Left cardiac atrium (tissue), 4 donors: ENCODE data around the gene CAMSAP2. TPM values are rescaled to one million over a fixed set of nuclear protein-coding genes. Genes with fewer than 3 reads are reported as not detected.
"Not testable (repeated sequence)": the region's sequence is repeated elsewhere in the genome, so short reads cannot be mapped to it uniquely, and the experiment has no call there.

ENCODE experiments used
- ATAC-seq, 2 donors: fragments of 200-7000 bp; cut with Tn5 transposase; one replicate each; pipeline ENCODE4 v1.9.1; 2020; ENCODE audit warnings: mild to moderate bottlenecking in 2 of 2, moderate library complexity in 2 of 2
- DNase-seq: peaks from one replicate; pipeline ENCODE4 v3.0.0-alpha.2; 2020
- intact Hi-C, 2 donors: fragments of 100-400 bp; cut with DNase I; formaldehyde crosslinking; loops; one replicate each; pipeline versions ENCODE4 v1.14.1 to v1.15.1; 2022 to 2023
- total RNA-seq, 2 donors: library from RNA; stranded (reverse); fragmentation: NEBNext Ultra II Directional; extraction: Animal tissue kit (Norgen Biotek cat#: 25700); gene quantifications; one replicate each; pipeline ENCODE4 v1.2.1, GENCODE V29; 2021
- donor health status: DM: no; HTN: yes; CAD: no.
- donor health status: DM: no; HTN: yes; CAD: no; lungs with severe emphysema.
- donor health status: DM: yes; HTN: yes; CAD: no.
- donor health status: Dilated cardiomyopathy.

CAMSAP2 gene
- total RNA-seq, 2 donors from 2014 or later: 32.1 to 40.9 TPM

DNA sequence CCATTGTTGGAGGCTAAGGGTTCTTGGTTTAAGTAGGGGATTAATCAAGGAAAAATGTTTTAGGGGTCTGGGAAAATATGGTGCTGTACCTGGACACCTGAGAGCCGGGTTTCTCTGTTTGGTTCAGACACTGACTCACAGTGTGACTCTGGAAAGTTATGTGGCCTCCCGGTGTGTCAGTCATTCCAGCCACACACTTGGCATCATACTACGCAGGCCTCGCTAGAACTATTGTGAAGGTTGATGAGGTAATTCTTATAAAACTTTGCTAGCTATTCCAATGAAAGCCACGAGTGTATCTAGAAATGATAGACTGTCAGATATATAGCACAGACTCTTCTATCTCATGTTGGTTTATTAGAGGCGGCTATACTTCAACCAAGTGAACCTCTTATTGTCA, 4.8 kb upstream of the CAMSAP2 start:
- no peak for ATAC-seq
- intact Hi-C loops: no loop called here
- no peak for DNase-seq

DNA sequence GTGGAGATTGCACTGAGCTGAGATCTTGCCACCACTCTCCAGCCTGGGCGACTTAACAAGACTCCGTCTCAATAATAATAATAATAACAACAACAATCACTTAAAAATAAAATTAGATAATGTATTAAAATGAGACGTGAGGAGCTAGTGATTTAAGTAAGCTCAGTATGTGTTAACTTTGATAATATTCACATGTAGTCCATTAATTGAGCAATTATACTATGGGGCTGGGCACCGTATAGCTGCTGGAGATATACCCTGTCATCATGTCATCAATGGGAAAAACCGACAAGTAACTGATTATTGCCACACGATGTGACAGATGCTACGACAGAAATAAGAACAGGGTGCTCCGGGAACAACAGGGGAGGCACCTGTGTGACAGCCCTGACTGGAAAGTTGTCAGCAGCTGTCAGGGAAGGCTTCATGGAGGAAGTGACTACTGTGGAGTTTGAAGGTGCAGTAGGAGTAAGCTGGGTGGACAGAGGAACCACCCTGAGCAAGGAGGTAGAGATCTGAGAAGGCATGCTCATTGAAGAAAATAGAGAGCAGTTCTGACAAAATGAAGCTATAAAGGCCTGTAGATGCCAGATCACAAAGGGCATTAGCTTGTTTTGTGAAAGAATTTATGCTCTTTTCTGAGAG, 924 bp upstream of the CAMSAP2 start:
- DNase-seq (no peak), ATAC-seq (no peak)
- intact Hi-C loops: no loop called here

DNA sequence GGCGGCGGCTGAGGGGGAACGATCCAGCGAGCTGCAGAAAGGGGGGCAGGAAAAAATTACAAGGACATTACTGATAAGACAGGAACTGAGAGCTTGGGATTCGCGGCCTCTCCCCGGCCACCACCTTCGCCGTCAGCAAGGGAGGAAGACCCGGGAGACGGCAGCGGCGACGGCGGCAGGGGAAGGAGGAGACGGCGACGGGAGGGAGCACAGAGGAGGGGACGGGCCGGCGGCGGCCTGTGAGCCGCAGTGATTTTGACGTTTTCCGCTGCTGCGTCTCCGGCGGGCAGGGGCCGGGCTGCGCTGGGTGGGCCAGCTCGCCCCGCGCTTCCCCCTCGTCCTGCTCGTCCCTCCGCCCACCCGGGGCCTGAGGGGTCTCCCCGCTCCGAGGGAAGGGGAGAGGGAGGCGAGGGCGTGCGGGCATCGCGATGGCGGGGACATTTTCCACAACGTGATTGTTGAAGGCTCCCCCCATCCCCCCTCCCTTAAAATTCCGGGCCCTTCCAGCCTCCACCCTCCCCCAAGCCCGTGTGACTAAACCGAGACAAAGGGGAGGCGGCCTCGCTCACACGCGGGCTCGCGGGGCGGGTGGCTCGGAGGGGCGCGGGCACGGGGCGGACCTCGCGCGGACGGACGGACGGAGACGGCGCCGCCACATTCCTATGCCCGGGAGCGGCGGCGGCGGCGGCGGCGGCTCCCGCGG, 407 bp downstream of the CAMSAP2 start:
- DNase-seq: peak; percentile 88
- intact Hi-C loops: loop anchor here in 1 of 2 donors (1.0 kb wide), 1 partner anchor 70 kb away; the partner anchor contains the start of gene DDX59
- ATAC-seq: peak; percentile 90 to 93

DNA sequence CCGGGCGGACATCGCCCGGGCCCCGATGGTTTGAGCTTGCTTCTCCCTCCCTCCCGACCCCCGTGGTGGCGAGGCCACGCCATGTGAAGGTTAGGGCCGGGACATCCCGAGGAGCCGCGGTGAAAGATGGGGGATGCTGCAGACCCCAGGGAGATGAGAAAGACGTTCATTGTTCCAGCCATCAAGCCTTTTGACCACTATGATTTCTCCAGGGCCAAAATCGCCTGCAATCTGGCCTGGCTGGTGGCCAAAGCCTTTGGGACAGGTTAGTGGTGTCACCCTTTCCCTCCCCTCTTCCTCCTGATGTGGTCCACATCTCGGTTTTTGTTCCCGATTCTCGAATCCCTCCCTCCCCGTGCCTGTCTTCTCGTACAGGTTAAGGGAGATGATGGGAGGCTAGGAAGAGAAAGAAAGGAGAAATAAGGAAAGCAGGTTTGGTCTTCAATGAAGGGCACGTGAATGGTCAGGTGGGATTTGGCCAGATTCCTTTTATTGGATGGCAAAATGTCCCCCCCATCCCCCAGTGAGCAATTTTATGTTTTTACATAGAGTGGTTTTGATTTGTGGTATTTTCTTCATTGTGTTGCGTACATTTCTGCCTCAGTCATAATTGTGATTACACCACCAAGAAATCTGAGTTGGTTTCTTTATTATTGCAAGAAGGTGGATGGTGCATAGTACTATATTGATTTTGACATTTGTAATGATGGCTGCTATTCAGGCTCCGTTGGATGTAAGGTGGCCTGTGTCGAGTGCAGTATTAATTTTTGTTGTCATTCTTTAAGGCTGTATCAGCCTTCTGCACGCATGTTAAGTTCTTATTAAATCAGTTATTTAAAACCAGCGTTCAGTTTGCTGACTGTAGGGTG, 1.2 kb downstream of the CAMSAP2 start:
- ATAC-seq (no peak), DNase-seq (peak; percentile 53)
- intact Hi-C loops: loop anchor here in 1 of 2 donors (1.0 to 5.0 kb wide), 3 partner anchors 39 to 71 kb away; partner anchors contain the start of gene DDX59

DNA sequence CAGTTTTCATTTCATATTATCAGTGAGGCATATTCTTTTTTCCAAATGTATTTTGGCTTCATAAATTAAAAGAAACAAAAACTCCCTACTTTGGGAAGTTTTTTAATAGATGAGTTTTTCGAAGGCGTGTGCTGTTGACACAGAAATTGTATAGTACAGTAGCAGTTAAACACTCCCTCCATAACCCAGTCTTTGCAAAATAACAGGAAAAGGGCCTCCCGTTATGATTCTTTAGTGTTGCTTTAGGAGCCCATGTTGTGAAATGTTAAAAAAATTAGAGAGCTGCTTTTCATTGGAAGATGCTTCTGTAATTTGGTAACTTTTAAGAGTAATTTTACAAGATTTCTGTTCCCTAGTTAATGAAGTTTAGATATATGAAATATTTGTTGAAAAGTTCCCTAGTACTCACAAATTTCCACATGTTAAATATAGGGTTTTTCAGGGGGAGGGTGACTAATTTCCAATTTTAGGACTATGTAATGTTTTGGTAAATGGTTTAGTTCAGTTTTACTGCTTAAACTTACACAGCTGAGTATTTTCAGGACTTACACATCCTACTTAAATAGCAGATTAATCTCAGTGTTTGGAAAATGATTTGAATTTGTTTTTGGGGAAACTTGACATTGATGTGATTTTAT, 2.0 kb downstream of the CAMSAP2 start:
- DNase-seq: no peak
- intact Hi-C loops: loop anchor here in 1 of 2 donors (2.0 to 5.0 kb wide), 2 partner anchors 38 to 52 kb away; no protein-coding TSS in a partner anchor
- no peak for ATAC-seq

DNA sequence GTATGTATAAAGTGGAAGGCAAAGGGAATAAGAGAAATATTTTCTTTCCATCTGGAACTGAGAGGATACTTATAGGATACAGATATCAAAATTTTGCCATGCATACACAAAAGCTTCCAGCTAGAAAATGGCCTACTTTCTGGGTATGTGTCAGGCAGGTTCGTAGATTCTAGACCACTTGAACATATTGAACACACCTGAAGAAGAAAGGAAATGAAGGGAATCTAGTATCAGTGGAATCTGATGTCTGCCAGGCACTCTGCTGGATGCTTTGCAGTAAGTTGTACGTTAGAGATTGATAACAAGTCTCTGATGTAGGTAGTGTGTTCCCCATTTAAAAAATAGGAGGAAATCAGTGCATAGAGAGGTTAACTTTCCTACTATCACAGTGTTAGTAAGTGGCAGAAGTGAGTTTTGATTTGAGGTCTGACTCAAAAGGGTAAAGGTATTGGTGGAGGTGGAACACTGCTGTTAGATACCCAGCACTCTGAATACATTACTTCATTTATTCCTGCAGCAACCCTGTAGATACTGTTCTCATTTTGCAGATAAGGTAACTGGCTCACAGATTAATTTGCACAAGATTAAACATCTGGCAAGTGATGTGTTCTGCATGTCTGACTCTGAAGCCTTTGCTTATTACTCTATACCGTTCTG, 3.0 kb downstream of the CAMSAP2 start:
- DNase-seq (no peak), ATAC-seq (no peak)
- intact Hi-C loops: loop anchor here in 1 of 2 donors (2.0 to 5.0 kb wide), 2 partner anchors 37 to 51 kb away; no protein-coding TSS in a partner anchor

DNA sequence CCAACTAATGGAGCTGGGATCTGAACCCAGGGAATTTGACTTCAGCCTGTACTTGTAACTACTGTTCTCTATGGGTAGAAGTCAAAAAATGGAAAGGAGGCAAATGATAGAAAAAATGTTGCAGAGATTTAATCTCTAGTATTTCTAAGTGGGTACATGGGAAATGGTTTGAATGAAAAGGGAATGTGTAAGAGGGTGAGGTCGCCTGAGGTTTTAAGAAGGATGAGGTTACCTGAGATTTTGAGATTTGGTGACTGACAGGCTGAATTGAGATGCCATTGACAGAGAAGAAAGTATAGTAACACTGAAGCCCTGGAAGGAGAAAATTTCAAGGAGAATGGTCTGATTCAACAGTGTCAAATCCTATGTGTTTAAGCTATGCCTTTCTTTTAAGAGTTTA, 5.5 kb downstream of the CAMSAP2 start:
- intact Hi-C loops: loop anchor here in 1 of 2 donors (5.0 kb wide), 1 partner anchor 48 kb away; no protein-coding TSS in a partner anchor
- DNase-seq: no peak
- ATAC-seq: no peak

DNA sequence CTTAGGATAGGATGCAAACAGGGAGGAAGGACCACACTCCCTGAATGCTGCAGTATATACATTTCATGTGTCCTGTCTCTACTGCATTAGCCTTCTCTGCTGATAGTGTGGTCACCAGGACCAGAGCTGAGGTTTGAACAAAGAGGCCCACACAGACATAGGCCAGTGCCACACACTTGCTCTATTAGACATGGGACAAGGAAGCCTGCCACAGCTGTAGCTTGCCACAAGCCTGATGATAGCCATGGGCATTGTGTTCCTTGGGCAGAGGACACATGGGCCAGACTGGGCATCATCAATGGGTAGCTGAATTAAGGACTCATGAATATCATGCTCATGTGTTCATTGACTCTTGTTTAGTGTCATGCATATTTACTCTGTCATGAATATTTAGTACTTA, 10.4 kb downstream of the CAMSAP2 start:
- ATAC-seq (peak in 1 of 2 donors; percentile 21), DNase-seq (no peak)
- intact Hi-C loops: no loop called here

DNA sequence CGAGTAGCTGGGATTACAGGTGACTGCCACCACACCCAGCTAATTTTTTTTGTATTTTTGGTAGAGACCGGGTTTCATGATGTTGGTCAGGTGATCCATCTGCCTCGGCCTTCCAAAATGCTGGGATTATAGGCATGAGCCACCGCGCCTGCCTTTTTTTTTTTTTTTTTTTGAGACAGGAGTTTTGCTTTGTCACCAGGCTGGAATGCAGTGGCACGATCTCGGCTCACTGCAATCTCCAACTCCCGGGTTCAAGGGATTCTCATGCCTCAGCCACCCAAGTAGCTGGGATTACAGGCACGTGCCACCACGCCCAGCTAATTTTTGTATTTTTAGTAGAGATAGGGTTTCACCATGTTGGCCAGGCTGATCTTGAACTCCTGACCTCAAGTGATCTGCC, 12.1 kb downstream of the CAMSAP2 start:
- ATAC-seq, intact Hi-C loops, DNase-seq: not testable (repeated sequence)

DNA sequence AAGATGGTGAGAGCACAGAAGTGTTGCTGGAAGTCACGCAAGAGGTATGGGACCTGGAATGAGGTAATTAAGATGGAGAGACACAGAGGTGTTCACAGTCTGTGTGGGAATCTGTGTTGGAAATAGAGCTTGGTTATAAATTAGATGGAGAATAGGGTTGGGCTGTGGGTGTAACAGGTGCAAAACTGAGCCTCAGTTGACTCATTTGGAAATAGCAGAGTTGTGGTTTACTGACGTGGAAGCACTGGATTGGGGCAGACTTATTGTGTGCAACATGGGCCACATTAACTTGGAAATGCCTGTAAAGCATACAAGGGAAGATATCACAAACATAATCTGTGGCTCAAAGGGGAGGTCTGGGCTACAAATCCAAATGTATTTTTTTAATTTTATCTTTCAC, 13.0 kb downstream of the CAMSAP2 start:
- ATAC-seq: no peak
- intact Hi-C loops: no loop called here
- DNase-seq: no peak

DNA sequence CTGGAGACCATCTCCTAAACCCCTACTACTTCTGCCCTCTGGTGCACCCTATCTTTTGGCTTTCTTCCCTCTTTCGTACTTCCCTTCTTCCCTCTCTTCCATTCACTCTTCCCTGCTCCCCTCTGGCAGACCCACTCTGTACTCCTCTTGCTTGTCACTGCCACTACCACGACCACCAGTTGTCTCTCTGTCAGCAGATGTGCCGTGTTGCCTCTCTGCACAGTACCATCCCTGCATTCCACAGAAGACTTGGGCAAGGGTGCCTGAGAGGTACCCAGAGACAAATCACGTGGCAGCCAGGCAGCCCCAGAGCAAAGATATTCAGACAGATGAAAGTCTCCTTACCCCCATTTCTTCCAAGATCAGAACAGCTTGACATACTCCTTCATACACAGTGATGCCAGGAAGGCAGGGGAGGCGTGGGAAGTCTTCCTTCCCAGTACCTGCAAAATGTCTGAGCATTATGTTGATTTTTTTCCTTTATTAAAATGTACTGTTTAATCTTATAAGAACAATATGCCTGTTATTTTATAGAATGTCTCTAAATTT, 15.0 kb downstream of the CAMSAP2 start:
- intact Hi-C loops: no loop called here
- ATAC-seq (no peak), DNase-seq (no peak)

DNA sequence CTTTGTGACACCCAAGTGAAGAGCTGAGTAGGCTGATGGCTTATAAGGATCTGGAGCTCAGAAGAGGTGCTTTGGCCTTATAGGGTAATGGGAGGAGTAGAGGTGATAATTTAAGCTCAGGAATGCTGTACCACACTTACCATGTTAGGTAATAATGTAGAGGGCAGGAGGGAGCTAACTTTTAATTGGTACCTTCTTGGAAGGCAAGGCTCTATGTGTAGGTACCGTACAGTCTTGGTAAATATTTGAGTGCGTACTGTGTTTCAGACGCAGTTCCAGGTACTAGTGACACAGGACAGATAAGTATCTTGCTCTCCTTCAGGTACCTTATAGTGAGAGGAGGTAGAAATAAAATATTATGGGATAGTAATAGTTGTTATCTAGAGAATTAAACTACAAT, 16.8 kb downstream of the CAMSAP2 start:
- DNase-seq: no peak
- intact Hi-C loops: no loop called here
- no peak for ATAC-seq

DNA sequence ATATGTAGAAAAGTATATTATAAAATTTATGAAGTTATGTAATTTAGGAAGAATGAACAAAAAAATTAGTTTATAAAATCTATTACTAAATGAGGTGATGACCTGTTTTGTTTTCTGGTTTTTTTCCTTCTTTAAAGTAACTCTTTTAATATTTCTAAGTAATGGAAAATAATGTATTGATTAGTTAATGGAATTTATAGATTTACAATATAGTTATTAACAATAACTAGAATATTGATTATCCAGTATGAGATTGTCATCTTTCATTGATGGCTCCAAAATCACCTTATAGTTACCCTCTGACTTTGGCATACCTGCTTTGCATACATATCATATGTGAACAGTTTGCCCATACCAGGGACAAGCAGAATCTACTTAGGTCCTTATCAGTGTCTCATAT, 23.4 kb downstream of the CAMSAP2 start:
- DNase-seq: no peak
- ATAC-seq: no peak
- intact Hi-C loops: no loop called here

DNA sequence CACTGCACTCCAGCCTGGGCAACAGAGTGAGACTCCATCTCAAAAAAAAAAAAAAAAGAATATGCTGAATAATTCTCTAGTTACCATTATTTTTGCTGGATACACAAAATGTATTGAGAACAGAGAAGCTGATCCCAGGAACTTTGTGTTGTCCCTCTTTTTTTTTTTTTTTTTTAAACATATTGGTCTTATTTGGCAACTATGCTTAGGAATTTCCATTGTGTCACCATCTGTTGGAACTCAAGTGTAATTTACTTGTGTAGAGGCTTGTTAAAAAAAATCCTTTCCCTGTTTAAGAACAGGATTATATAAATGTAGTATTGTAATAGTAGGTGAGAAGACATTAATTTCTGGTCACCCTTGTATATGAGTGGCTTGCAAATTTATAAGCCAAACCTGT, 28.6 kb downstream of the CAMSAP2 start:
- ATAC-seq: no peak
- intact Hi-C loops: no loop called here
- DNase-seq: no peak

DNA sequence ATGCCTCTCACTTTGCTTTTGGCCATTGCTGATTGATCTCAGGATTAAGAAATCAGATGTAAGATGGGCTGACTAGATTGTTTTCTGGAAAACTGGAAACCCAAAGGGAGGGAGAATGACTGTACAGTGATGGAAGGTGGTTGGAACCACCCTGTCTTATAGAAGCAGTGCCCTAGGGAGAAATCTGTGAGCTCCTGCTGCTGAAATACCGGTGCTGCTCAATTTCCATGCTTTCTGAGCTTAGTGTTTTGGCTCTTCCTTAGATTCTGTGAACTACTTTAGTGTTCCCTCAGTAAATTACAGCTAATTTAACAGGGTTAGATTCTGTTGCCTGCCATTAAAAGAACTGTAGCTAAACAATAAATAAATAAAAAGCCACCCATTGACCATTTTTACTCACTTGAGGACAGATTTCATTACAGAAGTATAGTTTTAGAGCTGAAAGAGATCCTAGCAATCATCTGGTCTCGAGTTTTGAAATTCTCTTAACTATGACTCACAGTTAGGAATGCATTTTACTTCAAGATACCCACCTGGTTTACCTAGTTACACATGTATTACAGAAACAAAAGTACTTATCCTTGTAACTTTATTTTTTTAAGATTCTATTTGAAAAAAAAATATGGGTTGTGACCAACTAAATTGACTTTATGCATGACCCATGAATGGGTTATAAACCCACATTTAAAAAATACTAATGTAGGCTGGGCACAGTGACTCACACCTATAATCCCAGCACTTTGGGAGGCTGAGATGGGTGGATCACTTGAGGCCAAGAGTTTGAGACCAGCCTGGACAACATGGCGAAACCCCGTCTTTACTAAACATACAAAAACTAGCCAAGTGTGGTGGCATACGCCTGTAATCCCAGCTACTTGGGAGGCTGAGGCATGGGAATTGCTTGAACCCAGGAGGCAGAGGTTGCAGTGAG, 33.2 kb downstream of the CAMSAP2 start:
- DNase-seq (no peak), ATAC-seq (no peak)
- intact Hi-C loops: no loop called here

DNA sequence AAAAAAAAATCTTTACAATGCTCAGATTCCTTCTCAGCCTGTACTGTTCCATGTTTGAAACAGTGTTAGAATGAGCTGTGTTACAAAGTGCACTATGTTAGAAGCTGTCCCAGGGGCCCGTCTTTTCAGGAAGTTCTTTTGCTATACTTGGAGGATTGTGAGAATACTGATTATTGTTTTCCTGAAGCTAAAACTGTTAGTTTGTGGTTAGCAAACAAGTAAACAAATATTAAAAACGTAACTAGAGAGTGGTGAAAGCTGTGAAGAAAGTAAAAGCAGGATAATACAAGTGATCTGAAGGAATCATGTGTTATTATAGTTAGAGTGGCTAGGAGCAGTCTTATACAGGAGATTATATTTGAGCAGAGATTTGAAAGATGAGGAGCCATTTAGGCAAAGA, 35.6 kb downstream of the CAMSAP2 start:
- intact Hi-C loops: no loop called here
- ATAC-seq (no peak), DNase-seq (no peak)

DNA sequence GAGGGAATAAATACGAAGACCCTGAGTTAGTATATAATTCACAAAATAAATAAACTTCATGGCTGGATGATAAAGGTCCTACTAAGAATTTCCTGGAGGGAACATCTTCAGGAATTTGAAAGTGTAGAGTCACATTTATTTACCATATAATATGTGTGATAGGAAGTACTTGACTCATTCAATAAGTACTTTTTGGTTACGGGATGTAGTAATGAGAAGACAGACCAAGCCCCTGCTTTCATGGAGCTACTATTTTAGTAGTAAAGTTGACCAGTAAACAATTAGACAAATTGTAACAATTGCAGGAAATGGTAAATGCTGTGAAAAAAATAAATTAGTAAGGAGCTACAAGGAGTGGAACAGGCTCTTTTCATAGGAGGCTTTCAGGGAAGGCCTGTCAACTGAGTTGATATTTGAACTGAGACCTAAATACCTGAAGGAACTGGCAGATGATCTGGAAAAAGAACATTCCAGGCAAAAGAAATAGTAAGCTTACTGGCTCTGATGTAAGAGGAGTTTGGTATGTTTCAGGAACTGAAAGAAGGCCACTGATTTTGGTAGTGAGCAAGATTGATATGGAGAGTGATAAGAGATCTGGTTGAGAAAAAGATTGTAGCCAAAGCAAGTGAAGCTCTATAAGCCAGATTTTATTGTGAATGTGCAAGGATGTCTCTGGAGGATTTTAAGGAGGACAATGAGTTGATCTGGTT, 36.2 kb downstream of the CAMSAP2 start:
- peak in 1 of 2 donors; percentile 27 for ATAC-seq

More for the DNA sequence above, 36.2 kb downstream of the CAMSAP2 start:
- DNase-seq: no peak
- intact Hi-C loops: no loop called here
